Esophagus squamous epithelium (tissue), 4 donors: Measurements from ENCODE around the gene POLR1B.

ENCODE experiments used
- POLR2A ChIP-seq, 4 donors: fragments of 450-650 bp; IDR thresholded peaks; one replicate each; pipeline ENCODE4 v1.6.1; 2017; ENCODE audit warnings: antibody characterized with exemption in 4 of 4, mild to moderate bottlenecking in 4 of 4, moderate library complexity in 3 of 4
- TF ChIP-seq, protein P1 (sequence below), 6 experiments: fragments of 450-650 bp in 4 of 6; fragments of 200-600 bp in 2 of 6; sonication (generic) in 2 of 6; IDR thresholded peaks; one replicate each; pipeline ENCODE4 v1.5.1; 2016 to 2019; ENCODE audit warnings: antibody characterized with exemption in 6 of 6, mild to moderate bottlenecking in 4 of 6, moderate library complexity in 4 of 6

- TF ChIP-seq, protein P1, sequence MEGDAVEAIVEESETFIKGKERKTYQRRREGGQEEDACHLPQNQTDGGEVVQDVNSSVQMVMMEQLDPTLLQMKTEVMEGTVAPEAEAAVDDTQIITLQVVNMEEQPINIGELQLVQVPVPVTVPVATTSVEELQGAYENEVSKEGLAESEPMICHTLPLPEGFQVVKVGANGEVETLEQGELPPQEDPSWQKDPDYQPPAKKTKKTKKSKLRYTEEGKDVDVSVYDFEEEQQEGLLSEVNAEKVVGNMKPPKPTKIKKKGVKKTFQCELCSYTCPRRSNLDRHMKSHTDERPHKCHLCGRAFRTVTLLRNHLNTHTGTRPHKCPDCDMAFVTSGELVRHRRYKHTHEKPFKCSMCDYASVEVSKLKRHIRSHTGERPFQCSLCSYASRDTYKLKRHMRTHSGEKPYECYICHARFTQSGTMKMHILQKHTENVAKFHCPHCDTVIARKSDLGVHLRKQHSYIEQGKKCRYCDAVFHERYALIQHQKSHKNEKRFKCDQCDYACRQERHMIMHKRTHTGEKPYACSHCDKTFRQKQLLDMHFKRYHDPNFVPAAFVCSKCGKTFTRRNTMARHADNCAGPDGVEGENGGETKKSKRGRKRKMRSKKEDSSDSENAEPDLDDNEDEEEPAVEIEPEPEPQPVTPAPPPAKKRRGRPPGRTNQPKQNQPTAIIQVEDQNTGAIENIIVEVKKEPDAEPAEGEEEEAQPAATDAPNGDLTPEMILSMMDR (IDR thresholded peaks at IDR 0.05) = no peak
- TF ChIP-seq POLR2A (IDR thresholded peaks at IDR 0.05) = no peak
These were observed 42.6 kb downstream of the POLR1B start for GRCh38 chr2:112584891-112585250.
